GM19193 (cell line): ENCODE data around the gene RBBP5.

Experiments
- POLR2A ChIP-seq: IDR thresholded peaks from 4 replicates; pipeline ENCODE4 v1.6.1; 2011; ENCODE audit not compliant: insufficient read depth, insufficient read length; ENCODE audit errors: extremely low read depth

The RBBP5 gene

GRCh38 chr1:205057808-205058575 lies 63.8 kb downstream of the RBBP5 start:
- TF ChIP-seq POLR2A: no peak

GRCh38 chr1:205056956-205057568 lies 64.7 kb downstream of the RBBP5 start:
- no peak for TF ChIP-seq POLR2A

GRCh38 chr1:205056188-205056611 lies 65.6 kb downstream of the RBBP5 start:
- no peak for TF ChIP-seq POLR2A

GRCh38 chr1:205054013-205054412 lies 67.8 kb downstream of the RBBP5 start:
- no peak for TF ChIP-seq POLR2A

- no peak for TF ChIP-seq POLR2A
Measured at GRCh38 chr1:205053296-205053695, 68.5 kb downstream of the RBBP5 start.

GRCh38 chr1:205052690-205053089 lies 69.1 kb downstream of the RBBP5 start:
- TF ChIP-seq POLR2A: no peak

- TF ChIP-seq POLR2A: no peak
Measured at GRCh38 chr1:205049479-205049878, 72.3 kb downstream of the RBBP5 start.

- TF ChIP-seq POLR2A: no peak
Measured at GRCh38 chr1:205048382-205048781, 73.4 kb downstream of the RBBP5 start.

- no peak for TF ChIP-seq POLR2A
Measured at GRCh38 chr1:205047764-205048231, 74.0 kb downstream of the RBBP5 start.

- no peak for TF ChIP-seq POLR2A
Measured at GRCh38 chr1:205046870-205047269, 74.9 kb downstream of the RBBP5 start.

- no peak for TF ChIP-seq POLR2A
Measured at GRCh38 chr1:205045146-205045545, 76.6 kb downstream of the RBBP5 start.

GRCh38 chr1:205044741-205045140 lies 77.0 kb downstream of the RBBP5 start:
- TF ChIP-seq POLR2A: no peak

- no peak for TF ChIP-seq POLR2A
Measured at GRCh38 chr1:205043866-205044265, 77.9 kb downstream of the RBBP5 start.

GRCh38 chr1:205042911-205043806 lies 78.6 kb downstream of the RBBP5 start, which contains the start of gene CNTN2:
Gene CNTN2, plus strand, starts transcription at chr1:205043212. Its CDS starts 9,974 bp downstream, at chr1:205053186.
- no peak for TF ChIP-seq POLR2A
